Endothelial cell of umbilical vein (primary cell): Measurements from ENCODE around the gene ADCY7. TPM values are rescaled to one million over a fixed set of nuclear protein-coding genes. Genes with fewer than 3 reads are reported as not detected.

ENCODE experiments used
- BruUV-seq: library from RNA; stranded (reverse); fragments of 400-500 nt; replicated peaks from 2 replicates; lab custom pipeline; 2021; lab: Mats Ljungman, UMichigan
- CTCF ChIA-PET: fragments of 300-600, 350-600 bp; sonication (Branson Sonifier 250); formaldehyde crosslinking; loops from one replicate; lab custom pipeline; 2021; ENCODE audit warnings: antibody characterized with exemption, inconsistent platforms; lab: Charles Lee
- POLR2A ChIA-PET: fragments of 300-600, 350-600 bp; sonication (Branson Sonifier 250); formaldehyde crosslinking; loops from one replicate; lab custom pipeline; 2021; ENCODE audit warnings: antibody characterized with exemption, inconsistent platforms; lab: Charles Lee
- DNase-seq: peaks from one replicate; pipeline ENCODE4 v3.0.0-alpha.2; 2011; ENCODE audit warnings: low read depth, low spot score
- FAIRE-seq: peaks from 2 replicates; lab custom pipeline; 2011; peaks lifted over from hg19 to GRCh38; lab: Jason Lieb, UNC
- H2AFZ ChIP-seq: 2 replicates; pipeline ENCODE4 v1.6.0; 2012; ENCODE audit warnings: low read depth, low read length, control low read depth, inconsistent platforms
- H3K27ac ChIP-seq: 2 replicates; pipeline ENCODE4 v1.5.1; 2011; ENCODE audit warnings: low read depth, mild to moderate bottlenecking, control low read depth, low read length, moderate library complexity; ENCODE audit not compliant: insufficient read depth
- H3K27me3 ChIP-seq, 2 experiments: 2 replicates each; pipeline versions ENCODE4 v1.6.0 to v1.6.1; 2011; ENCODE audit warnings: low read length in 2 of 2, mixed read lengths in 1 of 2; ENCODE audit not compliant: control insufficient read depth in 2 of 2, insufficient read depth in 2 of 2
- H3K36me3 ChIP-seq, 2 experiments: 2 replicates in 1 of 2; 3 replicates in 1 of 2; pipeline ENCODE4 v1.5.1; 2011; ENCODE audit warnings: low read length in 2 of 2, mild to moderate bottlenecking in 1 of 2, moderate library complexity in 1 of 2; ENCODE audit not compliant: control insufficient read depth in 2 of 2, insufficient read depth in 2 of 2; ENCODE audit errors: extremely low read depth in 1 of 2
- H3K4me1 ChIP-seq: 3 replicates; pipeline ENCODE4 v1.5.1; 2011; ENCODE audit warnings: mild to moderate bottlenecking, low read length; ENCODE audit not compliant: control insufficient read depth, insufficient read depth; ENCODE audit errors: extremely low read depth
- H3K4me2 ChIP-seq: 2 replicates; pipeline ENCODE4 v1.6.1; 2011; ENCODE audit warnings: low read length, control low read depth, mixed read lengths; ENCODE audit not compliant: insufficient read depth
- H3K4me3 ChIP-seq, 3 experiments: fragments of 200-600 bp in 1 of 3; sonication (generic), shearing (Covaris generic) in 1 of 3; replicated peaks in 1 of 3; 2 replicates each; pipeline ENCODE4 v1.5.1; 2011 to 2016; ENCODE audit warnings: control low read depth in 3 of 3, low read length in 3 of 3, mild to moderate bottlenecking in 2 of 3, inconsistent platforms in 1 of 3, low read depth in 1 of 3, moderate library complexity in 1 of 3; ENCODE audit not compliant: insufficient read depth in 1 of 3
- H3K79me2 ChIP-seq: 2 replicates; pipeline ENCODE4 v1.6.0; 2012; ENCODE audit warnings: low read length, inconsistent platforms; ENCODE audit not compliant: control insufficient read depth, insufficient read depth
- H3K9ac ChIP-seq: replicated peaks from 2 replicates; pipeline ENCODE3; 2011; ENCODE audit warnings: low read length, control low read depth; ENCODE audit not compliant: insufficient read depth; ENCODE audit errors: extremely low read depth
- H3K9me1 ChIP-seq: replicated peaks from 3 replicates; pipeline ENCODE4 v1.6.0; 2011; ENCODE audit warnings: mild to moderate bottlenecking, low read length; ENCODE audit not compliant: control insufficient read depth, insufficient read depth; ENCODE audit errors: extremely low read depth
- H3K9me3 ChIP-seq: replicated peaks from 2 replicates; pipeline ENCODE4 v1.5.1; 2012; ENCODE audit warnings: low read length, inconsistent platforms; ENCODE audit not compliant: control insufficient read depth, insufficient read depth
- H4K20me1 ChIP-seq: replicated peaks from 2 replicates; pipeline ENCODE3; 2011; ENCODE audit warnings: mild to moderate bottlenecking, low read length; ENCODE audit not compliant: control insufficient read depth, insufficient read depth; ENCODE audit errors: extremely low read depth
- EZH2 ChIP-seq: IDR thresholded peaks from 2 replicates; pipeline ENCODE4 v1.6.1; 2012; ENCODE audit warnings: borderline replicate concordance, low read depth, mild to moderate bottlenecking, moderate library complexity, low read length, inconsistent platforms; ENCODE audit not compliant: severe bottlenecking
- FOS ChIP-seq: IDR thresholded peaks from 2 replicates; pipeline ENCODE4 v1.6.1; 2011; ENCODE audit warnings: mild to moderate bottlenecking, low read length, moderate library complexity, borderline replicate concordance; ENCODE audit not compliant: insufficient read depth
- GATA2 ChIP-seq: IDR thresholded peaks from 2 replicates; pipeline ENCODE4 v1.7.0; 2011; ENCODE audit warnings: low read depth, mild to moderate bottlenecking, moderate library complexity, mixed read lengths, low read length; ENCODE audit not compliant: insufficient read length, insufficient read depth
- JUN ChIP-seq: IDR thresholded peaks from 2 replicates; pipeline ENCODE4 v1.6.1; 2011; ENCODE audit warnings: borderline replicate concordance, low read depth; ENCODE audit not compliant: insufficient read length, insufficient read depth
- MYC ChIP-seq: IDR thresholded peaks from one replicate; pipeline ENCODE4 v1.6.1; 2011; ENCODE audit warnings: mild to moderate bottlenecking, low read depth, low read length
- POLR2A ChIP-seq: IDR thresholded peaks from 2 replicates; pipeline ENCODE4 v1.6.1; 2012; ENCODE audit warnings: low read depth, mild to moderate bottlenecking, control low read depth, low read length
- POLR2AphosphoS5 ChIP-seq: IDR thresholded peaks from 2 replicates; pipeline ENCODE4 v1.6.1; 2012; ENCODE audit warnings: low read depth, mild to moderate bottlenecking, control low read depth, low read length, moderate library complexity; ENCODE audit not compliant: insufficient read depth
- dilution Hi-C: fragments of 300-500 bp; cut with MboI; formaldehyde crosslinking; loops from one replicate; pipeline ENCODE4 v1.15.0; 2019; ENCODE audit warnings: low sequenced_read_pairs; ENCODE audit not compliant: extremely low pct_ligation_motif_present
- intact Hi-C: fragments of 100-400 bp; cut with micrococcal nuclease; formaldehyde crosslinking; loops from one replicate; pipeline ENCODE4 v1.10.0; 2022
- polyA plus RNA-seq, 4 experiments: library from polyadenylated mRNA; depleted of rRNA in 3 of 4; stranded (reverse) in 3 of 4; unstranded in 1 of 4; fragments of >200 nt; gene quantifications; 2 replicates each; pipeline versions ENCODE4 v1.2.1 to v1.2.3, GENCODE V29; 2011 to 2012; ENCODE audit warnings: missing spikeins in 1 of 4
- total RNA-seq: library from RNA; stranded (reverse); gene quantifications from 2 replicates; pipeline ENCODE4 v1.2.3, GENCODE V29; 2021
- TF ChIP-seq, protein P1 (sequence below): IDR thresholded peaks from 2 replicates; pipeline ENCODE4 v1.6.1; 2011; ENCODE audit not compliant: insufficient read depth, insufficient read length

ADCY7 gene
- total and polyA plus RNA-seq, 2 donors (not counting 3 experiments of a cell fraction or from before 2014, with no cell fraction given): 3.5 to 9.3 TPM

DNA sequence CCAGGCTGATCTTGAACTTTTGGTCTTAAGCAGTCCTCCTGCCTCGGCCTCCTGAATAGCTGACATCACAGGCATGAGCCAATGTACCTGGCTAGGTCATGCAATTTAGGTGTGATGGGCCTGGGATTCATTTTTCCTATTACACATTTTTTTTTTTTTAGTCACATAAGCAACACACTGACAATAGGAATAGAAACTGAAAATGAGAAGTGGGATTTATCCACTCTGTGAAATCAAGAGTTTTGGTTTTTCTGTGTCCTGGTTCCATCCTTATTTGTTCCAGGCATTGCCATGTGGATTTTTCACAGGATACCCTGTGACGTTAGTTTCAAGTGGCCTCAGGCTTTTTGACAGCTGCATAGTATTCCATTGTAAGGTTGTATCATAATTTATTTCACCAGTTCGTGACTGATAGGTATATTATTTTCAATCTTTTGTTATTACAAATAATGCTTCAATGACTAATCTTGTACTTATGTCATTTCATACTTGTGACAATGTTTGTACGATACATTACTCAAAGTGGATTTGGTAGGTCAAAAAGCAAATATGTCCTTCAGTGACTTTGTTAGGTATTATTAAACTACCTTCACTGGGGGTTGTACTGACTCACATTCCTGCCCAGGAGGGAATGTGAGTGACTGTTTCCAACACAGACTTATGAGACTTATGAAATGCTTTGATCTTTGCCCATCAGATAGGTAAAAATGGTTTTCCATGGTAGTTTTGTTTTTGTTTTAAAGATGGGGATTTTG lies 10.6 kb downstream of the ADCY7 start:
- TF ChIP-seq, protein P1, sequence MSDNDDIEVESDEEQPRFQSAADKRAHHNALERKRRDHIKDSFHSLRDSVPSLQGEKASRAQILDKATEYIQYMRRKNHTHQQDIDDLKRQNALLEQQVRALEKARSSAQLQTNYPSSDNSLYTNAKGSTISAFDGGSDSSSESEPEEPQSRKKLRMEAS: no peak
- no peak for TF ChIP-seq JUN
- no peak for TF ChIP-seq GATA2
- no peak for TF ChIP-seq POLR2AphosphoS5
- no peak for TF ChIP-seq FOS
- no peak for TF ChIP-seq EZH2
- Histone ChIP-seq H3K4me1 (no peaks in the 10 kb centered on the region), H3K27me3 (no peaks in the 10 kb centered on the region), H3K9me1 (no peaks in the 10 kb centered on the region), H4K20me1 (no peaks in the 10 kb centered on the region), H2AFZ (no peak overlapping the region), H3K9ac (no peak overlapping the region), H3K36me3 (no peaks in the 10 kb centered on the region), H3K79me2 (no peaks in the 10 kb centered on the region), H3K27ac (no peak overlapping the region), H3K4me3 (no peak overlapping the region), H3K4me2 (no peak overlapping the region), H3K9me3 (no peaks in the 10 kb centered on the region)
- ChIA-PET POLR2A (no interaction called here), CTCF (no interaction called here)
- dilution Hi-C loops (no loop called here), intact Hi-C loops (no loop called here)
- BruUV-seq: no TSS peak
- FAIRE-seq (no peak), DNase-seq (no peak)

- CTCF ChIA-PET: interaction anchor here (1.1 to 1.4 kb wide), 2 partner anchors 9 to 16 kb away, joined by 4 read pairs; no protein-coding TSS in a partner anchor
- dilution Hi-C loops: no loop called here
- intact Hi-C loops: no loop called here
- no peaks in the 10 kb centered on the region for H3K79me2 ChIP-seq
- no peaks in the 10 kb centered on the region for H3K36me3 ChIP-seq
- H3K9me3 ChIP-seq: no peaks in the 10 kb centered on the region
- no peak overlapping the region for H3K4me2 ChIP-seq
- H3K4me1 ChIP-seq: no peaks in the 10 kb centered on the region
- no peak overlapping the region for H3K27ac ChIP-seq
- no TSS peak for BruUV-seq
- no peak for DNase-seq
- H4K20me1 ChIP-seq: no peaks in the 10 kb centered on the region
- no peak for FAIRE-seq
- no peaks in the 10 kb centered on the region for H3K9me1 ChIP-seq
- H3K4me3 ChIP-seq: no peak overlapping the region
- no peak overlapping the region for H3K9ac ChIP-seq
- POLR2A ChIA-PET: no interaction called here
- TF ChIP-seq EZH2: no peak
- TF ChIP-seq MYC: no peak
- no peak for TF ChIP-seq JUN
- TF ChIP-seq FOS: no peak
- TF ChIP-seq, protein P1: no peak
- no peak for TF ChIP-seq POLR2AphosphoS5
- no peak for TF ChIP-seq POLR2A
- H3K27me3 ChIP-seq: no peaks in the 10 kb centered on the region
- H2AFZ ChIP-seq: no peak overlapping the region
Observed at GRCh38 chr16:50278251-50278650, 11.9 kb downstream of the ADCY7 start.
